K562 (cell line): Measurements from ENCODE around the gene USP44.

Experiments
- POLR2A ChIP-seq: fragments of 450-650 bp; conservative IDR thresholded peaks from 2 replicates; pipeline ENCODE4 v1.6.1; 2016
- TF ChIP-seq, protein P1 (sequence below), 3 experiments: IDR thresholded peaks in 2 of 3; conservative IDR thresholded peaks in 1 of 3; 2 replicates each; pipeline ENCODE4 v1.5.1; 2011 to 2012; ENCODE audit warnings: low read length in 3 of 3, mild to moderate bottlenecking in 3 of 3, control low read depth in 2 of 3, improper control_type of control experiment in 1 of 3, inconsistent platforms in 1 of 3, low read depth in 1 of 3, mixed read lengths in 1 of 3, moderate library complexity in 1 of 3; ENCODE audit not compliant: insufficient read depth in 2 of 3

DNA sequence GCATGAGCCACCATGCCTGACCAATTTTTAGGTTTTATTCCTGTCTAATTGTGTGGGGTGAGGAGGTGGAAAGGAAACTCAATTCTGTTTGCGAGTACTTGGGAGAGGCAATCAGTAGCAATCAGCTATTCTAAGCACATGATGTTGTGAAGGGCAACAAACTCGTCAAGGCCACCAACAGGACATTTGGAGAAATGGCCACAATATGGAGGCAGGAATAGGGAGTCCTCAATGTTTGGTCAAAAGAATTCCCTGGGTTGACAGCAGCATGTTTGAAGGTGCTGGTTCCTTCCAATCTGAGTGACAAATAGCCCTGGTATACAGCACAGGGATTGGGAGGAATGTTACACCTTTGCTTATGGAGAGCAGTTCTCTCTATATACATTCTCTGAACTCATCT, 32.7 kb upstream of the USP44 start:
- TF ChIP-seq, protein P1, sequence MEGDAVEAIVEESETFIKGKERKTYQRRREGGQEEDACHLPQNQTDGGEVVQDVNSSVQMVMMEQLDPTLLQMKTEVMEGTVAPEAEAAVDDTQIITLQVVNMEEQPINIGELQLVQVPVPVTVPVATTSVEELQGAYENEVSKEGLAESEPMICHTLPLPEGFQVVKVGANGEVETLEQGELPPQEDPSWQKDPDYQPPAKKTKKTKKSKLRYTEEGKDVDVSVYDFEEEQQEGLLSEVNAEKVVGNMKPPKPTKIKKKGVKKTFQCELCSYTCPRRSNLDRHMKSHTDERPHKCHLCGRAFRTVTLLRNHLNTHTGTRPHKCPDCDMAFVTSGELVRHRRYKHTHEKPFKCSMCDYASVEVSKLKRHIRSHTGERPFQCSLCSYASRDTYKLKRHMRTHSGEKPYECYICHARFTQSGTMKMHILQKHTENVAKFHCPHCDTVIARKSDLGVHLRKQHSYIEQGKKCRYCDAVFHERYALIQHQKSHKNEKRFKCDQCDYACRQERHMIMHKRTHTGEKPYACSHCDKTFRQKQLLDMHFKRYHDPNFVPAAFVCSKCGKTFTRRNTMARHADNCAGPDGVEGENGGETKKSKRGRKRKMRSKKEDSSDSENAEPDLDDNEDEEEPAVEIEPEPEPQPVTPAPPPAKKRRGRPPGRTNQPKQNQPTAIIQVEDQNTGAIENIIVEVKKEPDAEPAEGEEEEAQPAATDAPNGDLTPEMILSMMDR (IDR thresholded peaks at IDR 0.05 in 2 of 3, conservative IDR thresholded peaks at IDR 0.05 in 1 of 3; ENCODE audit: insufficient read depth in 2 of 3, low read depth in 1 of 3, low read length in 3 of 3): 0 out of 6 replicates have a peak, but pooled peaks of 1 of the 3 experiments have one; percentile 15
- no peak for TF ChIP-seq POLR2A
